ENCODE data around the gene GTPBP2.
A peak's percentile ranks its signal among the peaks of the same experiment; 100 is the strongest.

DNA sequence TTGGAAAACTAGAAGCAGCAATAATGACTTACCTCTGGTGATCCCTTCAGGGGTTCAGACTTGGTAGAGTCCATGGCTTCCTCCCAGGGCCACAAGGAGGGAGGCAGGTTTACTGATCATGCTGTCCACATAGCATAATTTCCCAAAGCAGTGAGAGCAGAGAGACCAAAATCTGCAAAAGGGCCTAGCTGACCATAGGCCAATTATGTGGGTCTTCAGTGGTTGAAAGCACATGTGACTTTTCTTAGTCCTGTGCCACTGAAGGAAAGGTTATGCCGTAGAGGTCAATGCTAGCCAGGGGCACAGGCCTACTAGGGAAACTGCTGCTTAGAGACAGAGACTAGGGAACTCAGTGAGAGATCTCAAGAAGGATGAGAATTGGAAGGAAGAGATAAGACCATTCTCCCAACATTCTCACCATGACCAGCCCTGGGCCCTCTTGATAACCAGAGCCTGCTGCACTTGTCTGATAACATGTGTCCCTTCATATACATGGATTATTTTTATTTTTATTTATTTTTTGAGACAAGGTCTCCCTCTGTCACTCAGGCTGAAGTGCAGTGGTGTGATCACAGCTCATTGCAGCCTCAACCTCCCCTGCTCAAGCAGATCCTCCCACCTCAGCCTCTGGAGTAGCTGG lies 2.0 kb upstream of the GTPBP2 start:
- TF ChIP-seq POLR2A (IDR thresholded peaks at IDR 0.05; ENCODE audit: low read length) (peak; percentile 87), GATA1 (IDR thresholded peaks at IDR 0.05; ENCODE audit: low read depth, low read length) (peak; percentile 83)

Measured in erythroblast (primary cell).